T-helper 1 cell treated with Interleukin-12 subunit alpha and Interleukin-12 subunit beta and Interleukin-4 antibody, amounts not matched to agents 30 ng/mL and 1 ng/mL, for 36 hours (primary cell): ENCODE data around the gene GRK5. TPM values are rescaled to one million over a fixed set of nuclear protein-coding genes. Genes with fewer than 3 reads are reported as not detected.

ENCODE experiments used
- intact Hi-C: fragments of 100-400 bp; cut with micrococcal nuclease; formaldehyde crosslinking; loops from one replicate; pipeline ENCODE4 v1.15.1; 2024
- total RNA-seq: library from RNA; stranded (reverse); gene quantifications from 2 replicates; pipeline ENCODE4 v1.2.3, GENCODE V29; 2022

GRK5 gene
- total RNA-seq, 1 donor from 2014 or later = 50.1 TPM

- intact Hi-C loops = no loop called here
Measured at GRCh38 chr10:119351189-119351588, 143.8 kb downstream of the GRK5 start.

- intact Hi-C loops = no loop called here
Measured at GRCh38 chr10:119352042-119352441, 144.7 kb downstream of the GRK5 start.

- intact Hi-C loops = no loop called here
Measured at GRCh38 chr10:119352807-119353206, 145.4 kb downstream of the GRK5 start.

- intact Hi-C loops = no loop called here
Measured at GRCh38 chr10:119353421-119353820, 146.1 kb downstream of the GRK5 start.

GRCh38 chr10:119355930-119356329 is 148.6 kb downstream of the GRK5 start:
- intact Hi-C loops = no loop called here

GRCh38 chr10:119357412-119358151 is 150.2 kb downstream of the GRK5 start:
- intact Hi-C loops = no loop called here

GRCh38 chr10:119358152-119358512 is 150.8 kb downstream of the GRK5 start:
- intact Hi-C loops = no loop called here

- intact Hi-C loops = no loop called here
Measured at GRCh38 chr10:119358567-119358966, 151.2 kb downstream of the GRK5 start.

GRCh38 chr10:119359025-119359424 is 151.7 kb downstream of the GRK5 start:
- intact Hi-C loops = no loop called here

- intact Hi-C loops = loop anchor here (1.0 kb wide), 1 partner anchor 153 kb away; the partner anchor contains the start of gene GRK5
Measured at GRCh38 chr10:119360181-119360921, 153.0 kb downstream of the GRK5 start.

- intact Hi-C loops = no loop called here
Measured at GRCh38 chr10:119361037-119361436, 153.7 kb downstream of the GRK5 start.

- intact Hi-C loops = no loop called here
Measured at GRCh38 chr10:119362122-119362521, 154.8 kb downstream of the GRK5 start.

- intact Hi-C loops = no loop called here
Measured at GRCh38 chr10:119364645-119365600, 157.6 kb downstream of the GRK5 start.

- intact Hi-C loops = no loop called here
Measured at GRCh38 chr10:119365773-119366599, 158.6 kb downstream of the GRK5 start.

GRCh38 chr10:119367841-119368549 is 160.6 kb downstream of the GRK5 start:
- intact Hi-C loops = no loop called here

GRCh38 chr10:119368581-119368980 is 161.2 kb downstream of the GRK5 start:
- intact Hi-C loops = no loop called here

GRCh38 chr10:119368991-119369869 is 161.9 kb downstream of the GRK5 start:
- intact Hi-C loops = no loop called here

GRCh38 chr10:119370111-119370741 is 162.9 kb downstream of the GRK5 start:
- intact Hi-C loops = no loop called here
